H1 (cell line): Measurements from ENCODE around the gene ZNF316. TPM values are rescaled to one million over a fixed set of nuclear protein-coding genes. Genes with fewer than 3 reads are reported as not detected.

ENCODE experiments used
- CTCF ChIA-PET: fragments of 300-600 bp; sonication (Branson Sonifier 250); formaldehyde crosslinking; loops from one replicate; lab custom pipeline; 2021; ENCODE audit not compliant: partially characterized antibody; lab: Charles Lee
- POLR2A ChIA-PET: fragments of 300-600 bp; sonication (Branson Sonifier 250); formaldehyde crosslinking; loops from one replicate; lab custom pipeline; 2021; ENCODE audit warnings: inconsistent platforms; ENCODE audit not compliant: partially characterized antibody; lab: Charles Lee
- DNase-seq, 2 experiments: peaks; one replicate each; pipeline versions ENCODE4 v3.0.0 to v3.0.0-alpha.2; 2010 to 2022; ENCODE audit warnings: low spot score in 2 of 2, low read depth in 1 of 2, mixed read lengths in 1 of 2
- FAIRE-seq: peaks from 2 replicates; lab custom pipeline; 2011; peaks lifted over from hg19 to GRCh38; lab: Jason Lieb, UNC
- H2AFZ ChIP-seq: 2 replicates; pipeline ENCODE4 v1.8.1; 2012; ENCODE audit warnings: low read length, inconsistent platforms
- H2AK5ac ChIP-seq: 2 replicates; pipeline ENCODE4 v1.6.1; 2013; ENCODE audit warnings: low read depth, low read length
- H2BK120ac ChIP-seq: replicated peaks from 2 replicates; pipeline ENCODE3; 2013; ENCODE audit warnings: low read depth, low read length, inconsistent platforms
- H2BK12ac ChIP-seq: 2 replicates; pipeline ENCODE4 v1.6.1; 2013; ENCODE audit warnings: low read depth, low read length
- H2BK15ac ChIP-seq: 2 replicates; pipeline ENCODE4 v1.6.1; 2013; ENCODE audit warnings: low read length
- H2BK20ac ChIP-seq: 2 replicates; pipeline ENCODE4 v1.6.1; 2013; ENCODE audit warnings: low read length
- H2BK5ac ChIP-seq: 2 replicates; pipeline ENCODE4 v1.6.1; 2013; ENCODE audit warnings: low read depth, low read length
- H3K14ac ChIP-seq: 2 replicates; pipeline ENCODE4 v1.6.1; 2013; ENCODE audit warnings: inconsistent platforms; ENCODE audit not compliant: insufficient read length
- H3K18ac ChIP-seq: 2 replicates; pipeline ENCODE4 v1.6.1; 2013; ENCODE audit warnings: low read length; ENCODE audit errors: extremely low read depth
- H3K23ac ChIP-seq: 2 replicates; pipeline ENCODE4 v1.6.1; 2013; ENCODE audit warnings: inconsistent platforms; ENCODE audit not compliant: insufficient read length
- H3K23me2 ChIP-seq: 2 replicates; pipeline ENCODE4 v1.6.1; 2013; ENCODE audit warnings: low read depth, low read length
- H3K27ac ChIP-seq: 2 replicates; pipeline ENCODE4 v1.6.1; 2011; ENCODE audit warnings: low read depth, low read length, inconsistent platforms
- H3K27me3 ChIP-seq, 4 experiments: replicated peaks in 1 of 4; 1 replicate in 1 of 4; 2 replicates in 3 of 4; pipeline versions ENCODE4 v1.6.1 to v1.8.1; 2011 to 2013; ENCODE audit warnings: low read length in 3 of 4, mild to moderate bottlenecking in 3 of 4, inconsistent platforms in 2 of 4, mixed read lengths in 2 of 4, moderate library complexity in 1 of 4; ENCODE audit not compliant: control insufficient read depth in 3 of 4, insufficient read depth in 3 of 4; ENCODE audit errors: extremely low read depth in 1 of 4
- H3K36me3 ChIP-seq, 4 experiments: 2 replicates each; pipeline versions ENCODE4 v1.6.1 to v1.8.1; 2011 to 2013; ENCODE audit warnings: mild to moderate bottlenecking in 4 of 4, low read length in 3 of 4, moderate library complexity in 2 of 4, control low read depth in 1 of 4, inconsistent platforms in 1 of 4; ENCODE audit not compliant: insufficient read depth in 4 of 4, control insufficient read depth in 2 of 4
- H3K4ac ChIP-seq: replicated peaks from 2 replicates; pipeline ENCODE3; 2013; ENCODE audit warnings: low read length, low read depth, mixed read lengths, inconsistent platforms; ENCODE audit not compliant: insufficient read length
- H3K4me1 ChIP-seq, 4 experiments: replicated peaks in 1 of 4; 1 replicate in 1 of 4; 2 replicates in 3 of 4; pipeline versions ENCODE4 v1.6.1 to v1.8.1; 2011 to 2013; ENCODE audit warnings: low read length in 3 of 4, inconsistent platforms in 2 of 4, mixed read lengths in 1 of 4; ENCODE audit not compliant: insufficient read depth in 4 of 4, control insufficient read depth in 3 of 4
- H3K4me2 ChIP-seq, 2 experiments: 2 replicates each; pipeline versions ENCODE4 v1.6.1 to v1.8.1; 2011 to 2013; ENCODE audit warnings: low read depth in 2 of 2, low read length in 2 of 2, control low read depth in 1 of 2, inconsistent platforms in 1 of 2, mild to moderate bottlenecking in 1 of 2; ENCODE audit not compliant: insufficient read depth in 1 of 2
- H3K4me3 ChIP-seq, 4 experiments: fragments of 200-600, 300-600 bp in 1 of 4; sonication (generic), shearing (Covaris generic), sonication (Bioruptor Twin) in 1 of 4; 2 replicates each; pipeline versions ENCODE4 v1.5.1 to v1.8.1; 2011 to 2016; ENCODE audit warnings: low read length in 4 of 4, low read depth in 3 of 4, control low read depth in 2 of 4, inconsistent platforms in 2 of 4, mild to moderate bottlenecking in 2 of 4, mixed read lengths in 1 of 4, moderate library complexity in 1 of 4; ENCODE audit not compliant: insufficient read depth in 2 of 4; ENCODE audit errors: extremely low read depth in 1 of 4
- H3K56ac ChIP-seq: replicated peaks from 2 replicates; pipeline ENCODE3; 2013; ENCODE audit warnings: low read depth, mild to moderate bottlenecking, mixed read lengths, low read length, inconsistent platforms; ENCODE audit not compliant: insufficient read length
- H3K79me1 ChIP-seq: 2 replicates; pipeline ENCODE4 v1.6.1; 2013; ENCODE audit warnings: low read depth, low read length, control low read depth
- H3K79me2 ChIP-seq, 2 experiments: 2 replicates each; pipeline versions ENCODE4 v1.6.1 to v1.8.1; 2012 to 2013; ENCODE audit warnings: low read length in 2 of 2, mild to moderate bottlenecking in 2 of 2, inconsistent platforms in 1 of 2; ENCODE audit not compliant: insufficient read depth in 2 of 2, control insufficient read depth in 1 of 2
- H3K9ac ChIP-seq, 4 experiments: replicated peaks in 1 of 4; 1 replicate in 1 of 4; 2 replicates in 3 of 4; pipeline versions ENCODE4 v1.6.1 to v1.8.1; 2011 to 2013; ENCODE audit warnings: low read depth in 3 of 4, low read length in 3 of 4, control low read depth in 2 of 4, mild to moderate bottlenecking in 2 of 4, moderate library complexity in 2 of 4, inconsistent platforms in 1 of 4; ENCODE audit errors: extremely low read depth in 1 of 4
- H3K9me3 ChIP-seq, 2 experiments: 2 replicates each; pipeline versions ENCODE4 v1.6.1 to v1.8.1; 2012 to 2013; ENCODE audit warnings: mild to moderate bottlenecking in 2 of 2, moderate library complexity in 2 of 2, control low read depth in 1 of 2, inconsistent platforms in 1 of 2, low read depth in 1 of 2, low read length in 1 of 2, mixed read lengths in 1 of 2; ENCODE audit not compliant: insufficient read depth in 2 of 2
- H4K20me1 ChIP-seq, 2 experiments: replicated peaks in 1 of 2; 2 replicates each; pipeline versions ENCODE3 to v1.8.1; 2011 to 2013; ENCODE audit warnings: inconsistent platforms in 2 of 2, low read length in 2 of 2, mild to moderate bottlenecking in 1 of 2; ENCODE audit not compliant: insufficient read depth in 2 of 2, control insufficient read depth in 1 of 2
- H4K5ac ChIP-seq: 2 replicates; pipeline ENCODE4 v1.6.1; 2013; ENCODE audit warnings: low read length, low read depth, mixed read lengths, inconsistent platforms; ENCODE audit not compliant: insufficient read length
- H4K8ac ChIP-seq: 2 replicates; pipeline ENCODE4 v1.8.0; 2013; ENCODE audit warnings: mild to moderate bottlenecking, moderate library complexity, low read length, inconsistent platforms; ENCODE audit not compliant: insufficient read depth; ENCODE audit errors: extremely low read depth
- H4K91ac ChIP-seq: replicated peaks from 2 replicates; pipeline ENCODE3; 2013; ENCODE audit warnings: low read length, mixed read lengths, inconsistent platforms; ENCODE audit not compliant: insufficient read length
- ATF3 ChIP-seq: IDR thresholded peaks from 2 replicates; pipeline ENCODE4 v1.6.1; 2011; ENCODE audit warnings: low read depth, mild to moderate bottlenecking, low read length; ENCODE audit not compliant: insufficient read depth
- FOSL1 ChIP-seq: IDR thresholded peaks from 2 replicates; pipeline ENCODE4 v1.6.1; 2011; ENCODE audit warnings: mild to moderate bottlenecking, low read depth, low read length, moderate library complexity; ENCODE audit not compliant: insufficient read depth
- RAD21 ChIP-seq, 2 experiments: IDR thresholded peaks in 1 of 2; conservative IDR thresholded peaks in 1 of 2; 2 replicates each; pipeline ENCODE4 v1.6.1; 2011; ENCODE audit warnings: low read depth in 2 of 2, low read length in 2 of 2, improper control_type of control experiment in 1 of 2, inconsistent platforms in 1 of 2, mild to moderate bottlenecking in 1 of 2, moderate library complexity in 1 of 2
- SIX5 ChIP-seq: IDR thresholded peaks from 2 replicates; pipeline ENCODE4 v1.6.1; 2011; ENCODE audit warnings: mild to moderate bottlenecking, low read depth, low read length
- TEAD4 ChIP-seq: IDR thresholded peaks from 2 replicates; pipeline ENCODE4 v1.6.1; 2012; ENCODE audit warnings: low read depth, low read length, inconsistent platforms, mixed read lengths
- USF2 ChIP-seq: IDR thresholded peaks from 2 replicates; pipeline ENCODE4 v1.6.1; 2011; ENCODE audit warnings: low read length, improper control_type of control experiment
- WGBS, 2 experiments: shearing (Covaris generic) in 1 of 2; methylation state at CpG; one replicate each; pipeline versions ENCODE4 v1.1.6 to v1.1.7; 2013 to 2015; ENCODE audit warnings: low lambda C conversion rate in 2 of 2, mixed read lengths in 2 of 2, inconsistent platforms in 1 of 2, low coverage in 1 of 2, missing lambda C conversion rate in 1 of 2; ENCODE audit not compliant: insufficient replicate concordance in 2 of 2, insufficient coverage in 1 of 2, insufficient read length in 1 of 2; ENCODE audit errors: extremely low coverage in 1 of 2, missing lambda C conversion rate in 1 of 2; 5-methylcytosine and 5-hydroxymethylcytosine counted together
- polyA plus RNA-seq, 7 experiments: library from polyadenylated mRNA; depleted of rRNA in 3 of 7; stranded (reverse) in 5 of 7; unstranded in 2 of 7; fragments of >200 nt in 5 of 7; fragments of 200-250 nt in 2 of 7; gene quantifications; 1 replicate in 5 of 7; 2 replicates in 1 of 7; 4 replicates in 1 of 7; pipeline versions ENCODE4 v1.2.1 to v1.2.3, GENCODE V29; 2011 to 2013; ENCODE audit warnings: missing spikeins in 2 of 7, mixed read lengths in 2 of 7
- total RNA-seq: library from RNA; stranded (reverse); fragmentation: NEBNext Ultra II Directional; extraction: Animal tissue kit (Norgen Biotek cat#: 25700); gene quantifications from 2 replicates; pipeline ENCODE4 v1.2.1, GENCODE V29; 2021
- TF ChIP-seq, protein P1 (sequence below): IDR thresholded peaks from 2 replicates; pipeline ENCODE4 v1.6.1; 2012; ENCODE audit warnings: inconsistent platforms

The ZNF316 gene
- total and polyA plus RNA-seq, 2 of the 8 experiments (the other 6 are each of a cell fraction or from before 2014, with no cell fraction given), result 3.6 to 13.7 TPM

DNA sequence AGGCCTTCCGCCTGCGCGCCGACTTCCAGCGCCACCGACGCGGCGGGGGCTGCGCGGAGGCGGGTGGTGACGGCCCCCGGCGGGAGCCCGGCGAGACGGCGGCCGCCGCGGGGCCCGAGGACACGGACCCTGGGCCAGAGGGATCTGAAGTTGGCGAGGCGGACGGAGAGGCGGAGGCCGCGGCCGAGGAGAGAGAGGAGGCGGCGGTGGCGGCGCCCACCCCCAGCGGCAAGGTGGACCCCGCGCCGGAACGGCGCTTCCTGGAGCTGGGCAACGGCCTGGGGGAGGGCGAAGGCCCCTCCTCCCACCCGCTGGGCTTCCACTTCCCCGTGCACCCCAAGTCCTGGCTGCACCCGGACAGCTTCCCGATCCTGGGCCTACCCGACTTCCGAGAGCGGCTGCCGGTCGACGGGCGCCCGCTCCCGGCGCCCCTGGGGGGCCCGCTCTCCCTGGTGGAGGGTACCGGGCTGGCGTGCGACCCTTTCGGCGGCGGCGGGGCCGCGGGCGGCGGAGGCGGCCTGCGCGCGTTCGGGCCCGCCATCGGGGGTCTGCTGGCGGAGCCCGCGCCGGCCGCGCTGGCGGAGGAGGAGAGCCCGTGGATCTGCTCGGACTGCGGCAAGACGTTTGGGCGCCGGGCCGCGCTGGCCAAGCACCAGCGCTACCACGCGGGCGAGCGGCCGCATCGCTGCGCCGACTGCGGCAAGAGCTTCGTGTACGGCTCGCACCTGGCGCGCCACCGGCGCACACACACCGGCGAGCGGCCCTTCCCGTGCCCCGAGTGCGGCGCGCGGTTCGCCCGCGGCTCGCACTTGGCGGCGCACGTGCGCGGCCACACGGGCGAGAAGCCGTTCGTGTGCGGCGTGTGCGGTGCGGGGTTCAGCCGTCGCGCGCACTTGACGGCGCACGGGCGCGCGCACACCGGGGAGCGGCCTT lies 16.2 kb downstream of the ZNF316 start:
- H2BK15ac ChIP-seq, result no peak overlapping the region
- H3K27ac ChIP-seq, result no peak overlapping the region
- H3K4me3 ChIP-seq, result no peak overlapping the region
- no peak overlapping the region for H4K8ac ChIP-seq
- 94% methylated on average over 84 of the region's 146 CpGs; no CpG with 5 or more reads in 1 of the 2 experiments for whole genome bisulfite sequencing, 2 experiments
- no peak overlapping the region for H3K4me2 ChIP-seq
- no peak overlapping the region for H2AK5ac ChIP-seq
- no peak overlapping the region for H3K4ac ChIP-seq
- H2BK12ac ChIP-seq, result no peak overlapping the region
- peaks cover 0 to 30% (median 2%) of the 10 kb centered on the region in 4 experiments; a peak in 3 of 8 replicates for H3K36me3 ChIP-seq
- no peak overlapping the region for H2BK120ac ChIP-seq
- no peak overlapping the region for H3K9ac ChIP-seq
- H2BK5ac ChIP-seq, result no peak overlapping the region
- H3K18ac ChIP-seq, result no peak overlapping the region
- no peak for DNase-seq
- TF ChIP-seq USF2 (no peak), TEAD4 (no peak), RAD21 (IDR thresholded peaks at IDR 0.05 in 1 of 2, conservative IDR thresholded peaks at IDR 0.05 in 1 of 2; ENCODE audit: low read depth in 2 of 2, low read length in 2 of 2) (no peak), SIX5 (no peak), FOSL1 (no peak), ATF3 (no peak)
- TF ChIP-seq, protein P1, sequence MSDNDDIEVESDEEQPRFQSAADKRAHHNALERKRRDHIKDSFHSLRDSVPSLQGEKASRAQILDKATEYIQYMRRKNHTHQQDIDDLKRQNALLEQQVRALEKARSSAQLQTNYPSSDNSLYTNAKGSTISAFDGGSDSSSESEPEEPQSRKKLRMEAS, result no peak
- no peaks in the 10 kb centered on the region; the same call in 1 of the 2 replicates for H3K79me1 ChIP-seq
- H4K20me1 ChIP-seq, result peaks cover 0 to 2% of the 10 kb centered on the region in 2 experiments
- no peak overlapping the region for H3K14ac ChIP-seq
- no peak overlapping the region for H3K23ac ChIP-seq
- no peak overlapping the region for H2BK20ac ChIP-seq
- ChIA-PET POLR2A (interaction anchor here (0.8 kb wide), 1 partner anchor 56 kb away, joined by 3 read pairs; no protein-coding TSS in a partner anchor), CTCF (no interaction called here)
- H3K4me1 ChIP-seq, result no peaks in the 10 kb centered on the region
- no peaks in the 10 kb centered on the region for H3K79me2 ChIP-seq
- no peaks in the 10 kb centered on the region for H3K27me3 ChIP-seq
- FAIRE-seq, result no peak
- no peaks in the 10 kb centered on the region for H3K23me2 ChIP-seq
- H3K56ac ChIP-seq, result no peak overlapping the region
- H4K91ac ChIP-seq, result no peak overlapping the region
- no peak overlapping the region for H4K5ac ChIP-seq
- no peaks in the 10 kb centered on the region; a peak in 1 of 4 replicates for H3K9me3 ChIP-seq
- no peak overlapping the region for H2AFZ ChIP-seq
